ENCODE measurements around the gene ATG16L2.
"Not testable (repeated sequence)": the region's sequence is repeated elsewhere in the genome, so short reads cannot be mapped to it uniquely, and the experiment has no call there.

ATG16L2 gene

GRCh38 chr11:72805216-72805615 is 9.0 kb upstream of the ATG16L2 start:
- DNase-seq = no peak

GRCh38 chr11:72806378-72806777 is 7.8 kb upstream of the ATG16L2 start:
- DNase-seq = not testable (repeated sequence)

GRCh38 chr11:72807021-72807693 is 7.1 kb upstream of the ATG16L2 start:
- no peak for DNase-seq

GRCh38 chr11:72807792-72808191 is 6.4 kb upstream of the ATG16L2 start:
- DNase-seq = no peak

- no peak for DNase-seq
These were observed 5.8 kb upstream of the ATG16L2 start for GRCh38 chr11:72808331-72808798.

- not testable (repeated sequence) for DNase-seq
These were observed 2.5 kb upstream of the ATG16L2 start for GRCh38 chr11:72811686-72812085.

- peak; percentile 72 for DNase-seq
These were observed 1.6 kb upstream of the ATG16L2 start for GRCh38 chr11:72812604-72812966.

GRCh38 chr11:72812967-72813739 is 1.1 kb upstream of the ATG16L2 start:
- peak; percentile 47 for DNase-seq

GRCh38 chr11:72813740-72814285 is 398 bp upstream of the ATG16L2 start:
- peak; percentile 58 for DNase-seq

- DNase-seq = peak; percentile 43
These were observed 953 bp downstream of the ATG16L2 start for GRCh38 chr11:72815110-72815618.

- no peak for DNase-seq
These were observed 2.3 kb downstream of the ATG16L2 start for GRCh38 chr11:72816404-72816990.

GRCh38 chr11:72817966-72818365 is 3.8 kb downstream of the ATG16L2 start:
- DNase-seq = no peak

GRCh38 chr11:72818971-72819370 is 4.8 kb downstream of the ATG16L2 start:
- no peak for DNase-seq

- DNase-seq = no peak
These were observed 6.4 kb downstream of the ATG16L2 start for GRCh38 chr11:72820439-72821139.

GRCh38 chr11:72821221-72821919 is 7.2 kb downstream of the ATG16L2 start:
- DNase-seq = no peak

GRCh38 chr11:72821920-72822799 is 7.9 kb downstream of the ATG16L2 start:
- DNase-seq = peak; percentile 80

- DNase-seq = no peak
These were observed 9.0 kb downstream of the ATG16L2 start for GRCh38 chr11:72823105-72823804.

- DNase-seq = no peak
These were observed 9.8 kb downstream of the ATG16L2 start for GRCh38 chr11:72824020-72824419.

GRCh38 chr11:72824811-72825505 is 10.7 kb downstream of the ATG16L2 start:
- no peak for DNase-seq

- DNase-seq = no peak
These were observed 11.4 kb downstream of the ATG16L2 start for GRCh38 chr11:72825661-72826060.

All from DMS153 (cell line).